Hepatocyte (in vitro differentiated cells): Measurements from ENCODE around the gene GPER1. TPM values are rescaled to one million over a fixed set of nuclear protein-coding genes. Genes with fewer than 3 reads are reported as not detected.

Source experiments
- DNase-seq: peaks from one replicate; pipeline ENCODE4 v3.0.0-alpha.2; 2016; ENCODE audit warnings: low spot score
- H2AFZ ChIP-seq: fragments of 200-600 bp; sonication (generic); 2 replicates; pipeline ENCODE4 v1.6.0; 2016; ENCODE audit warnings: antibody characterized with exemption, mild to moderate bottlenecking
- H3K27ac ChIP-seq: fragments of 200-600 bp; sonication (generic); 2 replicates; pipeline ENCODE4 v1.5.1; 2016; ENCODE audit warnings: mild to moderate bottlenecking
- H3K27me3 ChIP-seq: fragments of 200-600 bp; sonication (generic); 2 replicates; pipeline ENCODE4 v1.6.1; 2016
- H3K36me3 ChIP-seq: fragments of 200-600 bp; sonication (generic); replicated peaks from 2 replicates; pipeline ENCODE4 v1.5.1; 2016; ENCODE audit warnings: low read depth; ENCODE audit not compliant: insufficient read depth
- H3K4me1 ChIP-seq: fragments of 200-600 bp; sonication (generic); 2 replicates; pipeline ENCODE4 v1.5.1; 2016; ENCODE audit warnings: mild to moderate bottlenecking, moderate library complexity; ENCODE audit not compliant: insufficient read depth
- H3K4me2 ChIP-seq: fragments of 200-600 bp; sonication (generic); 2 replicates; pipeline ENCODE4 v1.6.0; 2016
- H3K4me3 ChIP-seq: fragments of 200-600 bp; sonication (generic); 2 replicates; pipeline ENCODE4 v1.5.1; 2016; ENCODE audit warnings: mild to moderate bottlenecking
- H3K79me2 ChIP-seq: fragments of 200-600 bp; sonication (generic); 2 replicates; pipeline ENCODE4 v1.6.0; 2017; ENCODE audit warnings: mild to moderate bottlenecking
- H3K9me2 ChIP-seq: fragments of 200-600 bp; sonication (generic); replicated peaks from 2 replicates; pipeline ENCODE4 v1.6.0; 2017; ENCODE audit warnings: mild to moderate bottlenecking; ENCODE audit not compliant: insufficient read depth
- H3K9me3 ChIP-seq: fragments of 200-600 bp; sonication (generic); 2 replicates; pipeline ENCODE4 v1.5.1; 2016; ENCODE audit warnings: low read depth, mild to moderate bottlenecking
- H4K20me1 ChIP-seq: fragments of 200-600 bp; sonication (generic); 2 replicates; pipeline ENCODE4 v1.6.0; 2016; ENCODE audit warnings: mild to moderate bottlenecking; ENCODE audit not compliant: insufficient read depth, poor library complexity, severe bottlenecking
- EZH2 ChIP-seq: fragments of 200-600 bp; sonication (generic); IDR thresholded peaks from 2 replicates; pipeline ENCODE4 v1.6.1; 2016; ENCODE audit warnings: antibody characterized with exemption, mild to moderate bottlenecking, borderline replicate concordance
- EZH2phosphoT487 ChIP-seq: fragments of 200-600 bp; sonication (generic); IDR thresholded peaks from one replicate; pipeline ENCODE4 v1.6.1; 2018; ENCODE audit warnings: antibody characterized with exemption, mild to moderate bottlenecking, low read depth, moderate library complexity; ENCODE audit not compliant: unreplicated experiment, severe bottlenecking
- WGBS: methylation state at CpG from one replicate; pipeline ENCODE4 v1.1.6; 2016; ENCODE audit warnings: low lambda C conversion rate; ENCODE audit errors: missing lambda C conversion rate; 5-methylcytosine and 5-hydroxymethylcytosine counted together
- polyA plus RNA-seq: library from polyadenylated mRNA; unstranded; fragments of >200 nt; fragmentation: Nextera tagmentation; extraction: Ambion mirVana; gene quantifications from 2 replicates; pipeline ENCODE4 v1.2.1, GENCODE V29; 2016
- total RNA-seq: library from RNA; depleted of rRNA; stranded (reverse); fragments of >200 nt; gene quantifications from 2 replicates; pipeline ENCODE4 v1.2.3, GENCODE V29; 2014
- TF ChIP-seq, protein P1 (sequence below): fragments of 200-600 bp; sonication (generic); IDR thresholded peaks from 2 replicates; pipeline ENCODE4 v1.5.1; 2016; ENCODE audit warnings: antibody characterized with exemption, mild to moderate bottlenecking; ENCODE audit not compliant: poor library complexity

Gene GPER1
- total and polyA plus RNA-seq, 2 experiments from 2014 or later: 4.5 to 11.1 TPM

DNA sequence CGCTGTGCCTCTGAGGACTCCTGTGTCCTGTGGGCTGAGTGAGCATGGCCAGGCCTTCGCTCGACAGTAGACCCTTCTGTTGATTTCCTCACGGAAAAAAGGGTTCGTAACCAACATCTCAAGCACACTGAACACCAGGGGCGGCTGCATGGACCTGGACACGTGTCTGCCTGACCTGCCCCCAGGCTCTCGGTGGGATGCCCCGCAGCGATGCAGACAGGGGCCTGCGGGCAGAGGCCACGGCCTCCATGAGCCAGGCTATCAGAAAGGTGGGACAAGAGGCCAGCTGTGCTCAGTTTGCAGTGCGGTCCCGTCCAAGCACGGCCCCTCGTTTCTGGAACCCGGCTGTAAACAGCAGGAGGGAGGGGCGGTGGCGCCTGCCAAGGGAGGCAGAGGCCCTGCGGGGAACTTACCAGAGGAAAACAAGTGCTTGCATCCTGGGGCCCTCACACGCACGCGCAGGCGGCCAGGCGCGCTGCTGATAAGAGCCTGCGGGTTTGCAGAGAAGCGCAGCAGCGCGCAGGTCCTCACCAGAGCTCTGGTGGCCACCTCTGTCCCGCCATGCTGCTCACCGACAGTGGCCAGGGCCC is 33.0 kb upstream of the GPER1 start:
- Histone ChIP-seq H2AFZ (no peak overlapping the region), H3K27ac (peak overlapping the region; percentile 20), H3K9me2 (no peaks in the 10 kb centered on the region), H3K36me3 (no peaks in the 10 kb centered on the region), H4K20me1 (no peaks in the 10 kb centered on the region), H3K79me2 (no peaks in the 10 kb centered on the region), H3K4me3 (no peak overlapping the region), H3K4me1 (peaks cover 5% of the 10 kb centered on the region), H3K9me3 (no peaks in the 10 kb centered on the region), H3K27me3 (no peaks in the 10 kb centered on the region), H3K4me2 (peak overlapping the region; percentile 33)
- TF ChIP-seq EZH2 (no peak), EZH2phosphoT487 (no peak)
- TF ChIP-seq, protein P1, sequence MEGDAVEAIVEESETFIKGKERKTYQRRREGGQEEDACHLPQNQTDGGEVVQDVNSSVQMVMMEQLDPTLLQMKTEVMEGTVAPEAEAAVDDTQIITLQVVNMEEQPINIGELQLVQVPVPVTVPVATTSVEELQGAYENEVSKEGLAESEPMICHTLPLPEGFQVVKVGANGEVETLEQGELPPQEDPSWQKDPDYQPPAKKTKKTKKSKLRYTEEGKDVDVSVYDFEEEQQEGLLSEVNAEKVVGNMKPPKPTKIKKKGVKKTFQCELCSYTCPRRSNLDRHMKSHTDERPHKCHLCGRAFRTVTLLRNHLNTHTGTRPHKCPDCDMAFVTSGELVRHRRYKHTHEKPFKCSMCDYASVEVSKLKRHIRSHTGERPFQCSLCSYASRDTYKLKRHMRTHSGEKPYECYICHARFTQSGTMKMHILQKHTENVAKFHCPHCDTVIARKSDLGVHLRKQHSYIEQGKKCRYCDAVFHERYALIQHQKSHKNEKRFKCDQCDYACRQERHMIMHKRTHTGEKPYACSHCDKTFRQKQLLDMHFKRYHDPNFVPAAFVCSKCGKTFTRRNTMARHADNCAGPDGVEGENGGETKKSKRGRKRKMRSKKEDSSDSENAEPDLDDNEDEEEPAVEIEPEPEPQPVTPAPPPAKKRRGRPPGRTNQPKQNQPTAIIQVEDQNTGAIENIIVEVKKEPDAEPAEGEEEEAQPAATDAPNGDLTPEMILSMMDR: no peak
- WGBS: 81% methylated on average over 32 of the region's 32 CpGs
- peak; percentile 50 for DNase-seq

DNA sequence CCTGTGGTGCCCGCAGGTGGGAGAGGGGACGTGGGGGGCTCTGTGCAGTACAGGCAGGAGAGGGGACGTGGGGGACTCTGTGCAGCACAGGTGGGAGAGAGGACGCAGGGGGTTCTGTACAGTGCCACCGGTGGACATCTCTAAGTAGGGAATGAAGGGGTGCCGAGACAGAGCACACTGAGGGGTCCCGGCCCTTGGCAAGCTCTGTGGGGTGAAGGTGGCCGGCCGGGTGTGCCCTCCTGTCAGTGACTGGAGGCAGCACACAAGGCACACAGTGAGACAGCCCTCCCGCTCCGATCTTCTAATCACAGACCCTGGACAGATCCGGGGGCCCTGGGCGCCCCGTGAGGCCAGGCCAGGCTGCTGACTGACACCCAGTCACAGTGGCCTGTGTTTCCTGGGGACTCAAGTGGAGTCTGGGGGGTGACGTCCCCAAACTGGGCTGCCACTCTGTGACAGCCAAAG is 32.4 kb upstream of the GPER1 start:
- WGBS: 100% methylated on average over 9 of the region's 15 CpGs
- Histone ChIP-seq H3K79me2 (no peaks in the 10 kb centered on the region), H3K4me1 (peaks cover 10% of the 10 kb centered on the region), H4K20me1 (no peaks in the 10 kb centered on the region), H3K9me2 (no peaks in the 10 kb centered on the region), H3K4me3 (no peak overlapping the region), H3K36me3 (no peaks in the 10 kb centered on the region), H2AFZ (no peak overlapping the region), H3K9me3 (no peaks in the 10 kb centered on the region), H3K4me2 (peak overlapping the region; percentile 33), H3K27ac (no peak overlapping the region), H3K27me3 (no peaks in the 10 kb centered on the region)
- TF ChIP-seq EZH2phosphoT487 (no peak), EZH2 (no peak)
- TF ChIP-seq, protein P1: no peak
- DNase-seq: no peak

DNA sequence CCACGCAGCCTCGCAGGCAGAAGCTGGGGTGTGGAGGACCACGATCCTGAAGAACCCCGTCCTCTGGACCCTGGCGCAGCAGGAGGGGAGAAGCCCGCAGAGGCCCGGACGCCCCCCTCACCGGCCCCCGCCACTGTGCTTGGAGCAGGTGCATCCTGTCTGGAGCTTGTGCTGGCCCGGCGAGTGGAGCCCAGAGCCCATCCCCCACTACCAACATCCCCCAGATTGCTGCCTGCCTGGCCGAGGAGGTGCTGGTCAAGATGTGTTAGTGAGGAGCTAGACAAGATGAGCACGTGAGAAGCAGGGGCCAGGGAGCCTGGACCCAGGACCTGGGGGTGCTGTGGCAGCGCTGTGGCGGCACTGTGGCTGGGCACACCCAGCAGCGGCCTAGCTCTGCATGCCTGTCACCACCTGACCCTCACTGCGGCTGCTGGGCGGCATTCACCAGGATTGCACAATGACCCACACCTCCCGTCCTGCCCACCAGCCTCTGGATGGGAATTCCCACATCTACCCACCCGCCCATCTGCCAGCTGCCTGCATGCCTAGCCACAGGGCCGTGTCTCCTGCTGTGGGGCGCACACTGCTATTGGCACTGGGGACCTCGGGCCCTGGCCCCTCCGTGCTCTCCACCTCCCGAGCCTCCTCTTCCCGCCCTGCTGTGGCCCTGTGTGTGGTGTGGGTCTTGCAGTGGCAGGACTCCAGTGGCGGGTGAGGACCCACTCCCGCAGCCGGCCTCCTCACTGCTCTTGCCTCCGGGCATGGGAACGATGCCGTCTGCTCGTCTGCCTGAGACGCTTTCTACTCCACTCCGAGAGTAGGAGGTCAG is 31.7 kb upstream of the GPER1 start:
- WGBS: 88% methylated on average over 33 of the region's 36 CpGs
- H3K9me3 ChIP-seq: no peaks in the 10 kb centered on the region
- TF ChIP-seq, protein P1: no peak
- no peak for TF ChIP-seq EZH2
- no peaks in the 10 kb centered on the region for H3K27me3 ChIP-seq
- no peak overlapping the region for H3K4me3 ChIP-seq
- H3K27ac ChIP-seq: no peak overlapping the region
- H2AFZ ChIP-seq: no peak overlapping the region
- DNase-seq: no peak
- no peaks in the 10 kb centered on the region for H4K20me1 ChIP-seq
- H3K4me2 ChIP-seq: no peak overlapping the region
- H3K36me3 ChIP-seq: no peaks in the 10 kb centered on the region
- no peaks in the 10 kb centered on the region for H3K79me2 ChIP-seq
- H3K9me2 ChIP-seq: no peaks in the 10 kb centered on the region
- H3K4me1 ChIP-seq: peaks cover 15% of the 10 kb centered on the region
